Measurements from ENCODE around the gene ROPN1L.
"Not testable (repeated sequence)": the region's sequence is repeated elsewhere in the genome, so short reads cannot be mapped to it uniquely, and the experiment has no call there.

GRCh38 chr5:10494497-10494896 lies 52.8 kb downstream of the ROPN1L start:
- TF ChIP-seq, protein P1, sequence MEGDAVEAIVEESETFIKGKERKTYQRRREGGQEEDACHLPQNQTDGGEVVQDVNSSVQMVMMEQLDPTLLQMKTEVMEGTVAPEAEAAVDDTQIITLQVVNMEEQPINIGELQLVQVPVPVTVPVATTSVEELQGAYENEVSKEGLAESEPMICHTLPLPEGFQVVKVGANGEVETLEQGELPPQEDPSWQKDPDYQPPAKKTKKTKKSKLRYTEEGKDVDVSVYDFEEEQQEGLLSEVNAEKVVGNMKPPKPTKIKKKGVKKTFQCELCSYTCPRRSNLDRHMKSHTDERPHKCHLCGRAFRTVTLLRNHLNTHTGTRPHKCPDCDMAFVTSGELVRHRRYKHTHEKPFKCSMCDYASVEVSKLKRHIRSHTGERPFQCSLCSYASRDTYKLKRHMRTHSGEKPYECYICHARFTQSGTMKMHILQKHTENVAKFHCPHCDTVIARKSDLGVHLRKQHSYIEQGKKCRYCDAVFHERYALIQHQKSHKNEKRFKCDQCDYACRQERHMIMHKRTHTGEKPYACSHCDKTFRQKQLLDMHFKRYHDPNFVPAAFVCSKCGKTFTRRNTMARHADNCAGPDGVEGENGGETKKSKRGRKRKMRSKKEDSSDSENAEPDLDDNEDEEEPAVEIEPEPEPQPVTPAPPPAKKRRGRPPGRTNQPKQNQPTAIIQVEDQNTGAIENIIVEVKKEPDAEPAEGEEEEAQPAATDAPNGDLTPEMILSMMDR (conservative IDR thresholded peaks at IDR 0.05), result not testable (repeated sequence)
- TF ChIP-seq ZFX (IDR thresholded peaks at IDR 0.05), result not testable (repeated sequence)
